ENCODE data around the gene MUC5B. TPM values are rescaled to one million over a fixed set of nuclear protein-coding genes. Genes with fewer than 3 reads are reported as not detected.

The MUC5B gene
- total and polyA plus RNA-seq, 2 donors (not counting 1 experiment from before 2014, with no cell fraction given): not detected

- Histone ChIP-seq H4K20me1 (ENCODE audit: control insufficient read depth, extremely low read depth, insufficient read depth, low read length) (no peaks in the 10 kb centered on the region), H3K27ac (ENCODE audit: insufficient read depth, low read length) (no peak overlapping the region), H3K4me3 (replicated peaks in 1 of 4; ENCODE audit: control extremely low read depth in 1 of 4, insufficient read depth in 1 of 4, low read depth in 3 of 4, low read length in 4 of 4) (no peak overlapping the region), H3K36me3 (ENCODE audit: control insufficient read depth, insufficient read depth, low read length) (no peaks in the 10 kb centered on the region), H3K9ac (ENCODE audit: insufficient read depth, low read length) (no peak overlapping the region), H3K9me3 (ENCODE audit: control insufficient read depth, insufficient read depth, low read depth, low read length) (no peaks in the 10 kb centered on the region), H3K4me2 (ENCODE audit: extremely low read depth, insufficient read depth, low read length) (no peak overlapping the region), H3K4me1 (ENCODE audit: control insufficient read depth, extremely low read depth, insufficient read depth, low read length) (no peaks in the 10 kb centered on the region), H3K79me2 (ENCODE audit: control insufficient read depth, insufficient read depth, low read length) (no peaks in the 10 kb centered on the region), H2AFZ (ENCODE audit: low read length) (no peak overlapping the region), H3K27me3 (ENCODE audit: control insufficient read depth, insufficient read depth, low read length) (no peaks in the 10 kb centered on the region)
- TF ChIP-seq CTCF (conservative IDR thresholded peaks at IDR 0.05 in 1 of 2, IDR thresholded peaks at IDR 0.05 in 1 of 2; ENCODE audit: low read depth in 1 of 2, low read length in 2 of 2): no peak
- no peak for TF ChIP-seq EZH2 (IDR thresholded peaks at IDR 0.05; ENCODE audit: low read length, missing control alignments)
- no peak for DNase-seq (ENCODE audit: low read depth in 2 of 2)
Measured at GRCh38 chr11:1256257-1257045, 33.6 kb downstream of the MUC5B start.

GRCh38 chr11:1257366-1257765, 34.5 kb downstream of the MUC5B start:
- Histone ChIP-seq H2AFZ (ENCODE audit: low read length) (no peak overlapping the region), H3K9ac (ENCODE audit: insufficient read depth, low read length) (no peak overlapping the region), H3K36me3 (ENCODE audit: control insufficient read depth, insufficient read depth, low read length) (no peaks in the 10 kb centered on the region), H3K9me3 (ENCODE audit: control insufficient read depth, insufficient read depth, low read depth, low read length) (no peaks in the 10 kb centered on the region), H3K27me3 (ENCODE audit: control insufficient read depth, insufficient read depth, low read length) (no peaks in the 10 kb centered on the region), H4K20me1 (ENCODE audit: control insufficient read depth, extremely low read depth, insufficient read depth, low read length) (no peaks in the 10 kb centered on the region), H3K4me3 (replicated peaks in 1 of 4; ENCODE audit: control extremely low read depth in 1 of 4, insufficient read depth in 1 of 4, low read depth in 3 of 4, low read length in 4 of 4) (no peak overlapping the region), H3K27ac (ENCODE audit: insufficient read depth, low read length) (no peak overlapping the region), H3K79me2 (ENCODE audit: control insufficient read depth, insufficient read depth, low read length) (no peaks in the 10 kb centered on the region), H3K4me1 (ENCODE audit: control insufficient read depth, extremely low read depth, insufficient read depth, low read length) (no peaks in the 10 kb centered on the region), H3K4me2 (ENCODE audit: extremely low read depth, insufficient read depth, low read length) (no peak overlapping the region)
- no peak for TF ChIP-seq EZH2 (IDR thresholded peaks at IDR 0.05; ENCODE audit: low read length, missing control alignments)
- no peak for TF ChIP-seq CTCF (conservative IDR thresholded peaks at IDR 0.05 in 1 of 2, IDR thresholded peaks at IDR 0.05 in 1 of 2; ENCODE audit: low read depth in 1 of 2, low read length in 2 of 2)
- DNase-seq (ENCODE audit: low read depth in 2 of 2): no peak

GRCh38 chr11:1257916-1258315, 35.0 kb downstream of the MUC5B start:
- Histone ChIP-seq H3K9ac (ENCODE audit: insufficient read depth, low read length) (no peak overlapping the region), H3K4me3 (replicated peaks in 1 of 4; ENCODE audit: control extremely low read depth in 1 of 4, insufficient read depth in 1 of 4, low read depth in 3 of 4, low read length in 4 of 4) (no peak overlapping the region), H3K4me2 (ENCODE audit: extremely low read depth, insufficient read depth, low read length) (no peak overlapping the region), H3K36me3 (ENCODE audit: control insufficient read depth, insufficient read depth, low read length) (no peaks in the 10 kb centered on the region), H3K27me3 (ENCODE audit: control insufficient read depth, insufficient read depth, low read length) (no peaks in the 10 kb centered on the region), H3K27ac (ENCODE audit: insufficient read depth, low read length) (no peak overlapping the region), H3K79me2 (ENCODE audit: control insufficient read depth, insufficient read depth, low read length) (no peaks in the 10 kb centered on the region), H3K9me3 (ENCODE audit: control insufficient read depth, insufficient read depth, low read depth, low read length) (no peaks in the 10 kb centered on the region), H3K4me1 (ENCODE audit: control insufficient read depth, extremely low read depth, insufficient read depth, low read length) (no peaks in the 10 kb centered on the region), H2AFZ (ENCODE audit: low read length) (no peak overlapping the region), H4K20me1 (ENCODE audit: control insufficient read depth, extremely low read depth, insufficient read depth, low read length) (no peaks in the 10 kb centered on the region)
- TF ChIP-seq CTCF (conservative IDR thresholded peaks at IDR 0.05 in 1 of 2, IDR thresholded peaks at IDR 0.05 in 1 of 2; ENCODE audit: low read depth in 1 of 2, low read length in 2 of 2): no peak
- TF ChIP-seq EZH2 (IDR thresholded peaks at IDR 0.05; ENCODE audit: low read length, missing control alignments): no peak
- no peak for DNase-seq (ENCODE audit: low read depth in 2 of 2)
